Mesodermal cell (in vitro differentiated cells): ENCODE results near the gene TEAD1.

Experiments used
- H3K27ac ChIP-seq: 2 replicates; pipeline ENCODE4 v1.7.0; 2013; ENCODE audit warnings: mild to moderate bottlenecking, low read depth, low read length, moderate library complexity; ENCODE audit not compliant: severe bottlenecking
- H3K36me3 ChIP-seq: 2 replicates; pipeline ENCODE4 v1.7.1; 2013; ENCODE audit warnings: mild to moderate bottlenecking, low read length, moderate library complexity; ENCODE audit not compliant: control insufficient read depth, insufficient read depth
- H3K4me1 ChIP-seq: one replicate; pipeline ENCODE4 v1.7.1; 2013; ENCODE audit warnings: mild to moderate bottlenecking, low read length; ENCODE audit not compliant: insufficient read depth, control insufficient read depth, poor library complexity, severe bottlenecking
- H3K4me3 ChIP-seq: 2 replicates; pipeline ENCODE4 v1.7.0; 2013; ENCODE audit warnings: low read length, control low read depth, mild to moderate bottlenecking; ENCODE audit not compliant: insufficient read depth, poor library complexity, severe bottlenecking; ENCODE audit errors: extremely low read depth
- H3K9me3 ChIP-seq: 2 replicates; pipeline ENCODE4 v1.7.1; 2013; ENCODE audit warnings: mild to moderate bottlenecking, low read length, moderate library complexity; ENCODE audit not compliant: control insufficient read depth
- WGBS, 2 experiments: methylation state at CpG; one replicate each; pipeline ENCODE4 v1.1.5; 2013; ENCODE audit warnings: missing lambda C conversion rate in 2 of 2; ENCODE audit not compliant: insufficient coverage in 2 of 2; 5-methylcytosine and 5-hydroxymethylcytosine counted together

TEAD1 gene

GRCh38 chr11:12983336-12983735 lies 309.1 kb downstream of the TEAD1 start:
- Histone ChIP-seq H3K27ac (no peak overlapping the region), H3K9me3 (no peaks in the 10 kb centered on the region), H3K36me3 (no peaks in the 10 kb centered on the region), H3K4me3 (no peak overlapping the region), H3K4me1 (no peaks in the 10 kb centered on the region)
- 79 to 86% methylated on average over 6 to 7 of the region's 7 CpGs for WGBS, 2 experiments

GRCh38 chr11:12986194-12986898 lies 312.1 kb downstream of the TEAD1 start:
- Histone ChIP-seq H3K36me3 (no peaks in the 10 kb centered on the region), H3K27ac (no peak overlapping the region), H3K4me3 (no peak overlapping the region), H3K4me1 (no peaks in the 10 kb centered on the region), H3K9me3 (no peaks in the 10 kb centered on the region)
- 100% methylated on average over 1 to 2 of the region's 8 CpGs for WGBS, 2 experiments

- Histone ChIP-seq H3K4me3 (no peak overlapping the region), H3K27ac (no peak overlapping the region), H3K36me3 (no peaks in the 10 kb centered on the region), H3K4me1 (no peaks in the 10 kb centered on the region), H3K9me3 (no peaks in the 10 kb centered on the region)
- 74 to 80% methylated on average over 6 to 10 of the region's 13 CpGs for WGBS, 2 experiments
These were observed 315.4 kb downstream of the TEAD1 start for GRCh38 chr11:12989428-12990161.

- no peak overlapping the region for H3K27ac ChIP-seq
- no peaks in the 10 kb centered on the region for H3K36me3 ChIP-seq
- no peaks in the 10 kb centered on the region for H3K4me1 ChIP-seq
- H3K9me3 ChIP-seq: no peaks in the 10 kb centered on the region
- H3K4me3 ChIP-seq: no peak overlapping the region
- no CpG with 5 or more reads among the region's 1 CpG for WGBS, 2 experiments
These were observed 315.9 kb downstream of the TEAD1 start for GRCh38 chr11:12990162-12990480.

GRCh38 chr11:12991426-12991825 lies 317.2 kb downstream of the TEAD1 start:
- Histone ChIP-seq H3K4me3 (no peak overlapping the region), H3K4me1 (no peaks in the 10 kb centered on the region), H3K27ac (no peak overlapping the region), H3K9me3 (peaks cover 7% of the 10 kb centered on the region), H3K36me3 (no peaks in the 10 kb centered on the region)
- no CpG with 5 or more reads among the region's 1 CpG for WGBS, 2 experiments

GRCh38 chr11:12993626-12994025 lies 319.4 kb downstream of the TEAD1 start:
- H3K36me3 ChIP-seq: no peaks in the 10 kb centered on the region
- peaks cover 7% of the 10 kb centered on the region for H3K9me3 ChIP-seq
- 89 to 100% methylated on average over 1 of the region's 1 CpG for WGBS, 2 experiments
- H3K4me3 ChIP-seq: no peak overlapping the region
- H3K27ac ChIP-seq: no peak overlapping the region
- H3K4me1 ChIP-seq: no peaks in the 10 kb centered on the region
